Stimulated activated CD4-positive, alpha-beta T cell treated with anti-CD3 and anti-CD28 coated beads, Interleukin-2, amount 100 ng/mL, for 4 hours (primary cell): ENCODE measurements around the gene NFATC2.

Experiments used
- DNase-seq: peaks from one replicate; pipeline ENCODE4 v3.0.0-alpha.2; 2020; ENCODE audit warnings: low read depth

Gene NFATC2

DNA sequence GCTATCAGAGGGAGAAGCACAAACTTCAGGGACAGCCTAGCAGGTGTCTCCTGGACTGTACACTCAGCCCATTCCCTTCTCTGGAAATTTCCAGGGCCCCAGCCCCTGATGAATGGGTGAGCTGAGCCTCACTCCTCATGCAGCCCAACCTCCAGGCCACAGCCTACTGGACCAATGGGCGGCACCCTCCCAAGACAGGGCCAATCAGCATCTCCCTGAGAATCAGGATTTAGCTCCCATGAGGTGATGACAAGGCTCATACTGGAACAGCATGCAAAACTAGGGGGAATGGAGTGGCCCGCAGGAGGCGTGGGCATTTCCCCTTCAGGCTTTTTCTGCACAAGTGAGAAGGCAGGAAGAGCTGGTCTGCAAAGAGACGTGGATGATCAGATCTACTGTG is 29.0 kb downstream of the NFATC2 start:
- no peak for DNase-seq

- no peak for DNase-seq
These were observed 29.9 kb downstream of the NFATC2 start for GRCh38 chr20:51512645-51513044.

DNA sequence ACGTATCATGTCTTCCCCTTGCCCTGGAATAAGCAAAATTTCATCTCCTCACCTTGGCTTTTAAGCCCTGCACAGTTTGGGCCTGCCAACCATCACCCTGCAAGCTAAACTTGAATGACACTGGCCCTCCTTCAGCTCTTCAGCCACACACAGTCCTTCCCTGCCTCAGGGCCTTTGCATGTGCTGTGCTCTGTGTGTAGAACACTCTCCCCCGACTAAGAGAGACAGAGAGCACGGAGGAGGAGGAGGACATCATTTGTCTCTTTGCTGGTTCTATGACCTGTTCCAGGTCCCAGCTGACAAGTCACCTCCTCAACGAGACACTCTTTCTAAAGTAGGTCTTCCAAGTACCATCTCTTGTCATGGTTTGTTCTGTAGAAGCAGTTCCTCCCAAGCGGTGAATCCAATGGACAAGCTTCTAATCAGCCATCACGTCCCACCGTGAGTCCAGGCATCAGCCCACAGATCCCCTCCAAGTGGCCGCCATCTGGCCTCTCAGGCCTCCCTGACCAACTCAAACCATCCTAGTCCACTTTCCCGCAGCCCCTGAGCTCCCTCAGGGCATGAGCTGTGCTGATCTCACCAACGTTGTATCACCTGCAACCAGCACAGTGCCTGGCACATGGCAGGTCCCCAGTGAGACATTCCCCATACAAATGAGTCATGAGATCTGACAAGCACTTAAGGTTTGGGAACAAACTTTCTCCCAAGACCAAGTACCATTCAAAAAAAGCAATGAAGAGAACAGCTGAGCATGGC is 30.5 kb downstream of the NFATC2 start:
- DNase-seq = no peak

- DNase-seq = no peak
These were observed 31.4 kb downstream of the NFATC2 start for GRCh38 chr20:51510936-51511605.

DNA sequence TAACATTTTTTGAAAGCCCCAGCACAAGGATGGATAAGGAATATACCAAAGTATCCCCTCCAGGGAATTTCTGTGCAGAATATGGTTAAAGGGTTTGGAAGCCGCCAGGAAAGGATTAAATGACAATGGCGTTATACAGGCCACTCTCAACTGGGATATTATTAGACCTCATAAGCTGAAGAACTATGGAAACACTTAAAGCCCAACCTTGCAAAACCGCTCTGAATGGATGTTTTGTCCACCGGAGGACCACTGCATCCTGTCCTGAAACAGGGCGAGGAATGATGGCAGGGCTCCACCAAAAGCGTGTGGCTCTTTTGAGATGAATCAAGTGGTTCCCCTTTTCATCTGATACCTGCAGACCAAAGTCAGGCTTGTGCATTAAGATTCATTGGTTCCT is 32.4 kb downstream of the NFATC2 start:
- no peak for DNase-seq

DNA sequence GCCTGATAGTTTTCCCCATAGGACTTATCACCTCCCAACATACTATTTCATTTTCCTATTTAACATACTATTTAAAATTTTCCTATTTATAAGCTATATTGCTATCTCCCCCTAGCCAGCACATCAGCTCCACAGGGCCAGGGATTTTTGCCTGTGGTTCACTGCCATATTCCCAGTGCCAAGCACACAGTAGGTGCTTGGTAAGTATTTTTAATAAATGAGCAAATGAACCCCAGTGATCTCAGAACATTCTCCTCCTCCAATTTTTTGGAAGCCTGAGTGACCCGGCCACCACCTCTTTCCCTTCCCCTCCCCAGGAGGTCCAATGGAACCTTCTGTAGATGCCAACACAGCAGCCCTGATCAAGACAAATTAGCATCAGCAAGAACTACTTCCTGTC is 33.3 kb downstream of the NFATC2 start:
- DNase-seq = no peak

- DNase-seq = no peak
These were observed 33.7 kb downstream of the NFATC2 start for GRCh38 chr20:51508780-51509179.

- no peak for DNase-seq
These were observed 34.4 kb downstream of the NFATC2 start for GRCh38 chr20:51508158-51508557.

GRCh38 chr20:51507216-51508036 is 35.1 kb downstream of the NFATC2 start:
- DNase-seq = no peak

DNA sequence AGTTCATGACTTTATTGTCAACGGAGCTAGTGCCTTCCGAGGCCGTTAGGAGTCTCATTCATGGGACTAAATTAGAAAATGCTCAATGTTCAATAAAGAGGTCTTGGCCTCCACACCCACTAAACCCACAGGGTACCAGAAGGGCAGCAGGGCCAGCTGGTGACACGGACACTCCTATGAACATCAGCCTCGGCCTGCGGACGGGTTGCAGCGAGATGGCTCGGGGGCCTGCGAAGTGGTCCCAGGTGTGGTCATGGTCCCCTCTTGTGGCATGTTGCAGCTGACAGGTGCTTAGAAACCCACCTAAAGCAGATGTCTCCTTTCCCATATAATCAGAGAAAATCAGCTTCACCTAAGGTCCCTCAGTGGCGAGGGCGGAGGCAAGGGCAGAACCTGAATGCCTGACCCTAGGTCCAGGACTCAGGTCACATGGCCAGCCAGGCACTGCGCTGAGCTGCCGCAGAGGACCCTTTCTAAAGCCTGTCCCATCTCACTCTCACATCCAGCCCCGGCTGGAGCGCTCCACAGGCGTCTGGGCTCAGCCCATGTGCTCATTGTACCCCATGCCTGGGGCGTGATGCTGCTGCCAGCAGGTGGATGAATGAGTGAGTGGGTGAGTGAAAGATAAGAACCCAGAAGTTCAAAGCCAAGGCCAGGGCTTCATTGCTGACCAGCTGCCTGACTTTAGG is 35.8 kb downstream of the NFATC2 start:
- DNase-seq = no peak

- no peak for DNase-seq
These were observed 37.0 kb downstream of the NFATC2 start for GRCh38 chr20:51505566-51505965.

GRCh38 chr20:51503376-51503775 is 39.1 kb downstream of the NFATC2 start:
- DNase-seq = no peak

DNA sequence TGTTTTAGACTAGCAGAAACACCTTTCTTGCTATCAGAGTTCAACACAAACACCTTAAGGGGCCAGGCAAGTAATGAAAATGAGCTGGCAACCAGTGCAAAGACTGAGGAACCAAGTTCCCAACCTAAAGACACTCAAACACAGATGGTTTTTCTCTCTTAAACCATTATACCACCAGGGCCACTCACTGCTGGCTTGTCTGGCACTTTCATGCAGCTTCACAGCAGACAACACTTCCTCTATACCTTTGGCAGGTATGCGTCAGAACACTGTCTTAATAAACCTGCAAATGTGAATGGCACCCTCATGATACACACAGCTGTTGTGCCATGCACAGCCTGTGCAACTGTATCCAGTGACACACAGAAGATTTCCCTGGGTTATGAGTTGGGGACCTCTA is 41.6 kb downstream of the NFATC2 start:
- DNase-seq = peak; percentile 25

GRCh38 chr20:51500311-51500710 is 42.2 kb downstream of the NFATC2 start:
- DNase-seq = peak; percentile 63

- no peak for DNase-seq
These were observed 43.6 kb downstream of the NFATC2 start for GRCh38 chr20:51498765-51499540.

DNA sequence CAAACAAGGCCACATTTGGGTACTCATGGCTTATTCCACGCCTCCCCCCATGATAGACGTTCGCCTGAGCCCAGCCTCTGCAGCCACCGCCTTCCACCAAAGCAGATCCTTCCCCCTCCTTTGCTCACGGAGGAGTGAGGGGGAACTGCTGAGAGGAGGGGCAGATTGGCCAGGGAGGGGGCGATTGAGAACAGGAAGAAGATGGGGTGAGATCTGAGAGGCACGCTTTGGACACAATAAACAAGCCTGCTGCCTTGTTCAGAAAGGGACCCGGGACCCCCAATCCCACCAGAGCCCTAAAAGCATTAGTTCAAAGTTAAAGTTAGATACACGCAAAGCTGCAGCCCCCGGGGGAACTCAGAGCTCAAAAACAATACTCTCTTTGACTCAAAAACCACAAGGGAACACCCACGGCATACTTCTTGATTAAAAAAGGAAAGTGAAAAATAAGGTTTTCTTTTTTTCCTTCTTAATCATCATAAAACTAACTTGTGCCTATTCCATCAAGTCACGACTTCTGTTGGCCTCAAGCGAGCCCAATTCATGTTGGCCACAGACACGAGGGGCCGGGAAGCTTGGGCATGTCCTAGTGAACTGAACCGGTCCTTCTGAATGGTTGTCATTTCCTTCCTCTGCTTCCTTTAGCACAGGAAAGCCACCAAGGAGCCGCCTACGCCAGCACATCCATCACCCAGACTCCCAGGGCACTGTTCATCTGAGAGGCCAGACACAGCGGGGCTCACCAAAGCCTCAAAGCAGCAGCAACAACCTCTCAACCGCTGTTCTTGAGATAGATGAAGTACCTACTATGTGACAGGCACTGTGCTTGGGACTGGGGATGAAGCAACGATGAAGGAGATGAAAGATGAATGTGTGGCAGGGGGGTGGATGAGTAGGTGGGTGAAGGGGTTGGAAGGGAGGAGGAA is 44.7 kb downstream of the NFATC2 start:
- DNase-seq = peak; percentile 29

- DNase-seq = no peak
These were observed 45.6 kb downstream of the NFATC2 start for GRCh38 chr20:51496964-51497363.

DNA sequence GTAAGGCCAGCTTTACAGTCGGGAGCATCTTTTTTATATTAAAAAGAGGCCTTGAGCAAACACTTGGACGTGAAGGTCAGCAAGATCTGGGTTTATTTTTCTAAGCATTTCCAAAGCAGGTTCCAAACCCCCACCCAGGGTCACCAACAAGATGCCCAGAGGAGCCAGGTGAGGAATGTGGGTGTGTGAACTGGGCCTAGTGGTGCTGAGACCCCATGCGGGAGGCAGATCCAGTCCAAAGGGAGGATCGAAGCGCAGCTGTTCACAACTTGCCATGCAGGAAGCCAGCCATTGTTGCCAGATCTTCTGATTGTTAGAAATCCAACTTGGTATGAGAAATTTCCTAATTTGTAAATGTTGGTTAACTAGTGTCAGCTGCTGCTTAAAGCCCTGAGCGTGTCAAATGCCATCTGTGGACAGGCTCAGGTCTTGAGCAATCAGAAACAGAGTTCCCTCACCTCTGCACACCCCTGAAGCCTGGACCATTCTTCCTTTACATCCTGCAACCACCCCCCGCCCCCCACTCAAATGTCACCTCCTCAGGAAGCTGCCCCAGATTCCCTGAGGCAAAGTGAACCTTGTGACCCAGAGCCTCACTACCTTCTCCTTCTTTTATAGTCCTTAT is 46.5 kb downstream of the NFATC2 start:
- DNase-seq = no peak

- no peak for DNase-seq
These were observed 47.2 kb downstream of the NFATC2 start for GRCh38 chr20:51495291-51495690.
